ENCODE data around the gene TUBGCP4.

The TUBGCP4 gene

DNA sequence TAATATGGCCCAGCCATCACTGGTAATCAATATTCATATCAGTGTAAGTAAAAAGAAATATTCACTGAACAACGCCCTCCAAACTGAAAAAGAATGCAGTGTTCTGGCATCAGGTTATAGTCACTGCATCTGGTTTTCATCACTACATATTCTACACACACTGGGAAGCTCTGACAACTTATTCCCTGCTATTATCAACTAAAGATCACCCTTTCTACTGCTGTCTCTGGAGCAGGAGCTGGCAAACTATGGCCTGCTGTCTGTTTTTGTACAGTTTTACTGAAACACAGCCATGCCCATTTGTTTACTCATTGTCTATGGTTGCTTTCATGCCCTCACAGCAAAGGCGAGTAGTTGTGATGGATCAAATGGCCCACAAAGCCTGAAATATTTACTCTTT is 35.3 kb downstream of the TUBGCP4 start:
- DNase-seq: no peak

GRCh38 chr15:43406808-43407207 is 35.9 kb downstream of the TUBGCP4 start:
- DNase-seq: no peak

DNA sequence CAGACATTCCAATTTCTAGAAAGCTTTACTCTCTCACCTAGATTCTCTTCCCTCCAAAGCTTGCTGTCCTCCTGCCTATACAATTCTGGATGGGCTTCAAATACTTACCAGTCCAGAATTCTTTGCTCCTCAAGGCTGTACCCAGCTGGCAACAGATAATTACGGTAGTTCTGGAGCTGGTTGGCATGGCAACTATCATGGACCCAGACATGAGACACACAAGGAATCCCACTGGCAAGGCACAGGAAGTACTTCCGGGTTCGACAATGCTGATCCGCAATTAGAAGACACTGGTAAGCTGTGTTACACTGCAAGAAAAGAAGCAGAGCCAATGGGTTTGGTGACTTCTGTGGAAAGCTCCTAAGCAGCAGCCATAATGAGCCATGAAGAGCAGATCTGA is 37.9 kb downstream of the TUBGCP4 start:
- DNase-seq: no peak

DNA sequence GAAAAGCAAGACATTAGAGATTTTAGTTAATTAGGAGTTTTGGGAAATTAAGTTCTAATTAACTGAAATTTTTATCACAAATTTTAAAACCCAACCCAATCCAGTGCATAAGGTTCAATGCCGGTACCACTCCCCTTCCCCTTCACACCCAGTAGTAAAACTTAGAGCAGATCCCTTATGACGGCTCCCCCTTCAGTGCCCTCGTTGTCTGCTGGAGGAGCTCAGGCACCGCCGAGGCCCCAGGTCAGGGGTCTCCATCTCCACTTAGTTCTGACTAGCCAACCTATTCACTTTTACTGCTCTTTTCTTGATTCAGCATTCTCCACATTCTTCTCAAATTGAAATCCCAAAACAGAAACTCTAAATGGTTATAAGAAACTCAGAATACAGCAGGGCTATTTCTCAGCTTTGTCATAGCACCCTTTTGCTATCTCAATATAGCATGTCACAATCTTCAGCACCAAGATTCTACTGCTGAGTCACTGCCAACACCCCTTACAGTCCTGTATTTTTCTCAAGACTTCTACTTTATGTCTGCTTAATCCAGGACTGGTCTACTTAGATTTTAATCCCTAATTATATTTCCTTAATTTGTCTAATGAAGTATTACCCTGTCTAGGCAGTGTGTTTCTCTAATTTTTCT is 39.8 kb downstream of the TUBGCP4 start:
- peak; percentile 11 for DNase-seq

GRCh38 chr15:43412096-43412495 is 41.2 kb downstream of the TUBGCP4 start:
- DNase-seq: no peak

- peak; percentile 4 for DNase-seq
These were observed 43.3 kb downstream of the TUBGCP4 start for GRCh38 chr15:43414196-43414595.

DNA sequence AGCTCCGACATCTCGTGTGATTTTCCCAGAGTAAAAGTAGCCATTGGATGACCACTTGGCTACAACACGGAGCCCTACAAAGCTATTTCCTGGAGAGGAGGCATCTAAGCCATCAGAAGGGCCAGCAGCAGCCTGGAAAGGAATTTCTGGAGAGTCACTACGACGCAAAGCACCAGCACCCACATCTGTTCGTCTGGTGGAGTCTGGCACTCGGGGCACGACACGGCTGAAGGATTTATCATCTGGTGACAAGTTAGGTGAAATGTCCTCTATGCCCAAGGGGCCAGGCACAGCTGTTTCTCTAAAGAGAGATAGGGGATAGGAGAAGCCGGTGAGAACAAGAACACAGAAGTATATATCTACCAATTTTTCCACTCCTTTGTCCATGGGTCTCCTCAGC is 49.5 kb downstream of the TUBGCP4 start:
- no peak for DNase-seq

GRCh38 chr15:43420876-43421275 is 50.0 kb downstream of the TUBGCP4 start:
- no peak for DNase-seq

DNA sequence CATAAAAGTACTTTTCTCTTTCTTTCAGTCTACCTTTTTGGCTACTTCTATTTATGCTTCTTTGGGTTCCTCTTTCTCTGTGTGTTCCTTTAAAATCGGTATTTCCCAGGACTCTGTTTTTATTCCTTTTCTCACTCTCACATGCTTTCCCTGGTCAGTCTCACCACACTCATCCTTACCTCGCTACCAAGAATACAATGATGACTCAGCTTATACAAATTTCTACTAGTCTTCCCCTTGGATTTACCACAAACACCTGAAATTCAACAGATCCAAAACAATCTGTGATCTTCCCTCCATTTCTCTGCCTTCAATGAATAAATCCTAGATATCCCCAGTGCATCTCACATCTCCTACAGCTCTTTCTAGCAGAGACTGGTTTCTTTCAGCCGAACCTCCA is 52.9 kb downstream of the TUBGCP4 start:
- peak; percentile 22 for DNase-seq

DNA sequence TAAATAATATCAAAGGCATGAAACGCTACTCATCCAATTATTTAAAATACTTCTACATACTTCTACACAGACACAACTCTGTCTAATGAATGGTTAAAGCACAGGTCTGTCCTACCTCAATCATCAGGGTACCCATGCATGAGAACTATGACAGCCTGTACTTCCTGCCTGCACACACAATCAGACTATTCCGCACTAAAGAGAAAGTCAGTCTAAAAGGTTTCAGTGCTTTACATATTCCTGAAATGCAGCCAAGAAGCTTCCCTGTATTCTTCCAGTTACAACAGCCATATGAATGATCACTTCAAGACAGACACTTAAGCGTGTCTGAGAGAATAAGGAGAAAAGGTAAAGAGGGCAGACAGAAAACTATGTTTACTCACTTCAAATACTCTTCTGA is 58.8 kb downstream of the TUBGCP4 start:
- DNase-seq: no peak

GRCh38 chr15:43433165-43433564 is 62.3 kb downstream of the TUBGCP4 start:
- peak; percentile 55 for DNase-seq

GRCh38 chr15:43433661-43434303 is 62.9 kb downstream of the TUBGCP4 start:
- DNase-seq: no peak

GRCh38 chr15:43434446-43434845 is 63.5 kb downstream of the TUBGCP4 start:
- DNase-seq: no peak

DNA sequence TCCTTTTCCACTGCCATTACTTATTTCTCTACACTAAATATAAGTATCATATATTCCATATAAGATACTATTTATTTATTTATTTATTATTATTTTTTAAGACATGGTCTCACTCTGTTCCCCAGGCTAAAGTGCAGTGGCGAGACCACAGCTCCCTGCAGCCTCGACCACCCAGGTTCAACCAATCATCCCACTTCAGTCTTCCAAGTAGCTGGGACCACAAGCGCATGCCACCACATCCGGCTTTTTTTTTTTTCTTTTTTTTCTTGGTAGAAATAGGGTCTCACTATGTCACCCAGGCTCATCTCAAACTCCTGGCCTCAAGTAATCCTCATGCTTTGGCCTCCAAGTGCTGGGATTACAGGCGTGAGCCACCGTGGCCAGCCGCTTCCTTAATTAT is 65.5 kb downstream of the TUBGCP4 start:
- DNase-seq: no peak

GRCh38 chr15:43439268-43439667 is 68.4 kb downstream of the TUBGCP4 start:
- no peak for DNase-seq

GRCh38 chr15:43440721-43441281 is 69.9 kb downstream of the TUBGCP4 start:
- DNase-seq: peak; percentile 95

DNA sequence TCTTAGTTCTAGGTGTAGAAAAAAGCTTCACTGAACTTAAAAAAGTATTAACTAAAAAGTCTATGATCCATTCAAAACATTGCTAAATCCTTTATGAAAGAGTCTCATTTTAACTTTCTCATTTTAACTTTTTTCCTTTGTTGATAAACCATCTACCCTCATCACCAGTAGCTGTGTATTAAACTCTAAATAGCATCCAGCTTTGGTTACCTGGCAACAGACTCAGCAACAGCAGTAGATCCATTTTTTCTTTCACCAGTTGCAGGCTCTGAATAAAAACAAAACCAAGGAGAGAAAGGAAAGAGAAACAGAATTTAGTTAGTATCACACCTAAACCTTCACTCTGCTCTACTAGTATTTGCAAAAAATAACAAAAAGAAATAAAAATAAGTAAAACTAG is 70.4 kb downstream of the TUBGCP4 start:
- peak; percentile 54 for DNase-seq

GRCh38 chr15:43446344-43446743 is 75.4 kb downstream of the TUBGCP4 start:
- DNase-seq: no peak

- no peak for DNase-seq
These were observed 79.1 kb downstream of the TUBGCP4 start for GRCh38 chr15:43449981-43450380.
